ENCODE data around the gene SLC35G2. TPM values are rescaled to one million over a fixed set of nuclear protein-coding genes. Genes with fewer than 3 reads are reported as not detected.
A peak's percentile ranks its signal among the peaks of the same experiment; 100 is the strongest.

Gene SLC35G2
- total and polyA plus RNA-seq, 2 donors: 2.8 to 7.3 TPM

DNA sequence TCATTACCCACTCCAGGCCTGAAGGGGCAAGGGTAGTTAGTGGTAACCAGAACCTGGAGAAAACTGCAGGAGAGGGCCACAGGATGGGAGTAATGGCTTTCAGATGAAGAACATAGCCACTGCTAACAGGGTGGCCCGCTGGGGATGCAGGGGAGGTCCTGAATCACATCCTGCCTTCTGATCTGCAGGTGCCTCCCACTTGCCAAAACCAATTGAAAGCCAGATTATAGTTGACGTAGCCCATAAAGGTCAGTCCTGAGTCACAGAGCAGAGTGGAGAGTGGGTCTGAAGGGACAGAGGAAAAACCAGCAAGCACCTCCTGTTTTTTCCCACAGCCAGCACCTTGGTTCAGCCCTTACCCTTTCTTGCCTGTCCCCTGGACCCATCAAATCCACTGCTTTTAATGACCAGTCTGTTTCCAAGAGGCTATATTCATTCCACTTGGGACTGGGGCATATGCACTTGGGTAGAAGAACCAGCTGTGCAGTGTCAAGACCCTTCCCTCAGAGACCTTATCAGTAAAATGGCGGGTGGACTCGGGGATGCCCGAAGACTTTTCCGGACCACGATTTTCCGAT lies 646 bp upstream of the SLC35G2 start:
- Histone ChIP-seq H3K27me3 (ENCODE audit: control insufficient read depth in 2 of 2, insufficient read depth in 1 of 2, low read length in 1 of 2) (peaks cover 6 to 24% of the 10 kb centered on the region in 2 donors), H3K4me1 (ENCODE audit: control insufficient read depth in 2 of 2, insufficient read depth in 2 of 2, low read length in 2 of 2) (peaks cover 5 to 21% of the 10 kb centered on the region in 2 donors), H3K9me3 (ENCODE audit: control insufficient read depth in 2 of 2, insufficient read depth in 1 of 2, low read length in 1 of 2) (no peaks in the 10 kb centered on the region), H3K36me3 (ENCODE audit: control insufficient read depth in 2 of 2, insufficient read depth in 2 of 2, low read length in 1 of 2) (no peaks in the 10 kb centered on the region), H3K27ac (ENCODE audit: low read depth in 1 of 2, low read length in 1 of 2) (no peak overlapping the region), H3K4me3 (ENCODE audit: low read length in 2 of 2) (peak overlapping the region; percentile 59 to 61)
- 11% methylated on average over 8 of the region's 8 CpGs for WGBS
- peak in 3 of 9 donors; percentile 6 to 45 (median 23) for DNase-seq (ENCODE audit: low read depth in 6 of 9, low spot score in 9 of 9)

DNA sequence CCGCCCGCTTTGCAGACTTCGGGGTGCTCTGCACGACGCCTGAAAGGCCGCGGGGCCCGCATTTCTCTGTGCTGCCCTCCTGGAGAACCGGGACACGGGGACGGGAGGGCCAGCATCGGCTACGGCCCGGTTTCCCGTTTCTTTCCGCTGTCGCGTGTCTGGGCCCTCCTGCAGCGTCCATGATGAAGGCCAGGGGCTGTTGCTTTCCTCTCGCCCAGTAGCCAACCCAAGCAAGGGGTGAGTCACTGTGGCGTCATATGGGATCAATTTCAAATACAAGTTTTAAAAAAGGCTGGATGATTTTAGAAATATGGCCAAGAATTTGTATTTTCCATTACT lies 435 bp downstream of the SLC35G2 start:
- peak overlapping the region in 1 of 2 donors; percentile 0 for H3K27ac ChIP-seq (ENCODE audit: low read depth in 1 of 2, low read length in 1 of 2)
- under 1% methylated on average over 21 of the region's 21 CpGs for WGBS
- H3K36me3 ChIP-seq (ENCODE audit: control insufficient read depth in 2 of 2, insufficient read depth in 2 of 2, low read length in 1 of 2): no peaks in the 10 kb centered on the region
- peaks cover 5 to 21% of the 10 kb centered on the region in 2 donors for H3K4me1 ChIP-seq (ENCODE audit: control insufficient read depth in 2 of 2, insufficient read depth in 2 of 2, low read length in 2 of 2)
- H3K9me3 ChIP-seq (ENCODE audit: control insufficient read depth in 2 of 2, insufficient read depth in 1 of 2, low read length in 1 of 2): no peaks in the 10 kb centered on the region
- DNase-seq (ENCODE audit: low read depth in 6 of 9, low spot score in 9 of 9): peak in 2 of 9 donors; percentile 1 to 8
- H3K27me3 ChIP-seq (ENCODE audit: control insufficient read depth in 2 of 2, insufficient read depth in 1 of 2, low read length in 1 of 2): peaks cover 6 to 24% of the 10 kb centered on the region in 2 donors
- peak overlapping the region; percentile 59 to 61 for H3K4me3 ChIP-seq (ENCODE audit: low read length in 2 of 2)

DNA sequence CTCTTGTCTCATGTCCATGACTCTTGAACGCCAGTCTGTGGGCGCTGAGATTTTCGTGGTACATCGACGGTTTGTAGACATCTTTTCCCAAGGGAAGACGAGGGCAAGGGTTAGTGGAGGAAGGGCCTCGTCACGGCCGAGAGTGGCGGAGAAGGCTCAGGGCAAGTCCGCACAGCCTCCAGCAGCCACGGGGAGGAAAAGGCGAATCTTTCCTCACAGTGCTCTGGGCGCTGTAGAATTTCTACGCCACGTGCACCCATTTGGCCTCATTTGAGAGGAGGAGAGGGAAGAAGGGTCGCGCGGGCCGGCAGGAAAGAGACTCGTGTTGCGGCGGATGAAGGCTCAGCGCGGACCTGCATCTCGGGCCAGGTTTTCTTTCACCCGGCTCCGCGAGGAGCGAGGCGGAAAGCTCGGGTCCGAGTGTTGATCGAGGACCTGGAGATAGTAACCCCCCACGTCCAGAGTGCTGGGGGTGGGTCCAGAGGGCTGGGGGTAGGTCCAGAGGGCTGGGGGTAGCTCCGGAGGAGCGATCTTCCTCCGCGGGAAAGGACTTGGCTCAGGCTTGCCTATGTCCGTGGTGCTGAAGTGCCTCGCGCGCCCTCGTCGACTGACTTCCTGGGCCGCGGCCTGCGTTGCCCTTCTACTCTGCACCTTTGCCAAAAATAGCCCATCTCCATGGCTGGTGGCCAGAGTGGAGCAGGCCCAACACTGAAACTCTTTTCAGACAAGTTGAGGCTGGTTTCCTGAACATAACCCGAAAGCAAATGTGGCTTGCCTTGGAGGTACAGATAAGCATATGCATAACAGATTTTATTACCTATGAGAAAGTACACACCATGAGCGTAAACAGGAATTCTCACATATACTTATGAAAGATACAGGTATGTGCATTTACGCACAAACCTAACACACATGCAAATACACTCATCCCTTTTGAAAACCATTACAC lies 1.1 kb downstream of the SLC35G2 start:
- WGBS: 8% methylated on average over 51 of the region's 51 CpGs
- peak in 6 of 9 donors; percentile 18 to 66 (median 36) for DNase-seq (ENCODE audit: low read depth in 6 of 9, low spot score in 9 of 9)
- Histone ChIP-seq H3K4me3 (ENCODE audit: low read length in 2 of 2) (peak overlapping the region; percentile 59 to 61), H3K4me1 (ENCODE audit: control insufficient read depth in 2 of 2, insufficient read depth in 2 of 2, low read length in 2 of 2) (peaks cover 5 to 21% of the 10 kb centered on the region in 2 donors), H3K27ac (ENCODE audit: low read depth in 1 of 2, low read length in 1 of 2) (peak overlapping the region in 1 of 2 donors; percentile 64), H3K9me3 (ENCODE audit: control insufficient read depth in 2 of 2, insufficient read depth in 1 of 2, low read length in 1 of 2) (no peaks in the 10 kb centered on the region), H3K27me3 (ENCODE audit: control insufficient read depth in 2 of 2, insufficient read depth in 1 of 2, low read length in 1 of 2) (peaks cover 6 to 24% of the 10 kb centered on the region in 2 donors), H3K36me3 (ENCODE audit: control insufficient read depth in 2 of 2, insufficient read depth in 2 of 2, low read length in 1 of 2) (no peaks in the 10 kb centered on the region)

DNA sequence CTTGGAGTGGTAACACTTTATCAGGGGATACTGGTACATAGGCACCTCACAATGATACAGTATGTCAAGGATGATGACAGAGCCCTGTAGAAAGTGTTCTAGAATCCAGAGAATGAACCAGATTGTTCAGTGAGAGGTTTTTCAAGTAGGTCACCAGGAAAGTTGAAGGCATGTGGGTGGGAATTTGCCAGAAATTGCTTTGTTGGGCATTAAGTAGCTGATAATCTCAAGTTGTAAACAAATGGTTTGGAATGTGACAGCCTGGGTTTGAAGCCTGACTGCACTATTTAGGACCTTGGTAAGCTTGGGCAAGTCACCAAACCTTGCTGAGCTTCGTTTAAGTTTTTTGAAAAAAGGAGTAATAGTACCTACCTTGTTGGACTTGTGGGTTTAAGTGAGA lies 12.5 kb downstream of the SLC35G2 start:
- no peaks in the 10 kb centered on the region for H3K27me3 ChIP-seq (ENCODE audit: control insufficient read depth in 2 of 2, insufficient read depth in 1 of 2, low read length in 1 of 2)
- H3K36me3 ChIP-seq (ENCODE audit: control insufficient read depth in 2 of 2, insufficient read depth in 2 of 2, low read length in 1 of 2): no peaks in the 10 kb centered on the region
- no peaks in the 10 kb centered on the region for H3K4me1 ChIP-seq (ENCODE audit: control insufficient read depth in 2 of 2, insufficient read depth in 2 of 2, low read length in 2 of 2)
- no peak for DNase-seq (ENCODE audit: low read depth in 6 of 9, low spot score in 9 of 9)
- 96% methylated on average over 1 of the region's 1 CpG for WGBS
- H3K4me3 ChIP-seq (ENCODE audit: low read length in 2 of 2): no peak overlapping the region
- no peak overlapping the region for H3K27ac ChIP-seq (ENCODE audit: low read depth in 1 of 2, low read length in 1 of 2)
- H3K9me3 ChIP-seq (ENCODE audit: control insufficient read depth in 2 of 2, insufficient read depth in 1 of 2, low read length in 1 of 2): no peaks in the 10 kb centered on the region

DNA sequence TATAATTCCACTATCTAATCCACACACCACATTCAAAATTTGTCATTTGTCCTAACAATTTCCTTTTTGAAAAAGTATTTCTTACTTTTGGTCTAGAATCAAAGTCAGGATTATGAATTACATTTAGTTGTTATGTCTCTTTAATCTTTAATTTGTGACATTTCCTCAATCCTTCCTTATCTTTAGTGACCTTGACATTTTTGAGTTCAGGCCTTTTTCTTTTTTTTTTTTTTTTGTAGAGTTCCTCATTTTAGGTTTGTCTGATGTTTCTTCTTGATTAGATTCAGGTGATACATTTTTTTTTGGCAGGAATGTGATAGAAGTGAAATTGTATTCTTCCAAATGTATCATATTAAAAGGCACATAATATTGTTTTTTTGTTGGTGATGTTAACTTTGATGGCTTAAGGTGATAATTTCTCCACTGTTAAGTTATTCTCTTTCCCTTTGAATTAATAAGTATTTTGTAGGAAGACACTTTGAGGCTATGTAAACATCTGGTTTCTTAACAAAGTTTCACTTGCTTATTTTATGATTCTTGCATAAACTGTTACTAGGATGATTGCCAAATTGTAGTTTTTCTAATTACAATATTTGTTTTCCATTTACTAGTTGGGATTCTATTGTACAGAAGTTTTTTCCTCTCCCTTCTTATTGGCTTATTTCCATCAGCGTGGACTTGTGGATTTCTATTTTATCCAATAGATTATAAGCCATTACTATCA lies 16.3 kb downstream of the SLC35G2 start:
- 96% methylated on average over 1 of the region's 1 CpG for WGBS
- Histone ChIP-seq H3K9me3 (ENCODE audit: control insufficient read depth in 2 of 2, insufficient read depth in 1 of 2, low read length in 1 of 2) (no peaks in the 10 kb centered on the region), H3K36me3 (ENCODE audit: control insufficient read depth in 2 of 2, insufficient read depth in 2 of 2, low read length in 1 of 2) (no peaks in the 10 kb centered on the region), H3K4me3 (ENCODE audit: low read length in 2 of 2) (no peak overlapping the region), H3K27ac (ENCODE audit: low read depth in 1 of 2, low read length in 1 of 2) (no peak overlapping the region), H3K27me3 (ENCODE audit: control insufficient read depth in 2 of 2, insufficient read depth in 1 of 2, low read length in 1 of 2) (no peaks in the 10 kb centered on the region), H3K4me1 (ENCODE audit: control insufficient read depth in 2 of 2, insufficient read depth in 2 of 2, low read length in 2 of 2) (peaks cover 0 to 9% of the 10 kb centered on the region in 2 donors)
- DNase-seq (ENCODE audit: low read depth in 6 of 9, low spot score in 9 of 9): no peak

DNA sequence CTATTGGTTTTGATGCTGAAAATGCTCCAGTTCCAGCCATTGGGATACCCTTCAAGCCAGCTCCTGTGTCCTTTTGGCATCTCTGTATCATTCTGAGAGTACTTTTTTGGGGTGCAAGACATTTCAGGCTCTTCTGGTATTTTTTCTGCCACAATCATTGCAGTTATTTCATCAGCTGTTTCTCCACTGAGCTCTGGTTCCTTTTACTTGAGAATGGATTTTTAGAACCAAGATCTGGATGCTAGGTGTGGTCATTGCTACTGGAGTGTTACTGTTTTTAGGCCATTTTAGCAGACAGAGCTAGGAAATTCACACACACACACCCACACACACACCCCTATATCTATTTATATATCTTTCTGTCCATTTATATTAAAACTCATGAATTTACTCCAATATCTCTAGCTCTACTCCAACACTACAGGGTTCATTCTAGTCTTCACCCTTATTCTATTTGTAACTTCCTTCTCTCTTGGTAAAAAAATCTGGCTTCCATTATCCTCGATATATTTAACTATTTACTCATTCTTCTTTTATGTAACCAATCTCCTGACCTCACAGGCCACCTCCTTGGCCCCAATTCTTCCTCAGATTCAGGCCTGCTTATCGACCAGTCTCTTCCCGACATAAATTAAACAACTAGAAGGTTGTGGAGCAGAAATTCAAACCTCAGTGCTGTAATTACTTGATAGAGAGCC lies 17.0 kb downstream of the SLC35G2 start:
- H3K27ac ChIP-seq (ENCODE audit: low read depth in 1 of 2, low read length in 1 of 2): no peak overlapping the region
- peaks cover 0 to under 1% of the 10 kb centered on the region in 2 donors for H3K36me3 ChIP-seq (ENCODE audit: control insufficient read depth in 2 of 2, insufficient read depth in 2 of 2, low read length in 1 of 2)
- WGBS: 53% methylated on average over 3 of the region's 3 CpGs
- peaks cover 0 to 9% of the 10 kb centered on the region in 2 donors for H3K4me1 ChIP-seq (ENCODE audit: control insufficient read depth in 2 of 2, insufficient read depth in 2 of 2, low read length in 2 of 2)
- DNase-seq (ENCODE audit: low read depth in 6 of 9, low spot score in 9 of 9): no peak
- H3K4me3 ChIP-seq (ENCODE audit: low read length in 2 of 2): no peak overlapping the region
- H3K9me3 ChIP-seq (ENCODE audit: control insufficient read depth in 2 of 2, insufficient read depth in 1 of 2, low read length in 1 of 2): no peaks in the 10 kb centered on the region
- no peaks in the 10 kb centered on the region for H3K27me3 ChIP-seq (ENCODE audit: control insufficient read depth in 2 of 2, insufficient read depth in 1 of 2, low read length in 1 of 2)

DNA sequence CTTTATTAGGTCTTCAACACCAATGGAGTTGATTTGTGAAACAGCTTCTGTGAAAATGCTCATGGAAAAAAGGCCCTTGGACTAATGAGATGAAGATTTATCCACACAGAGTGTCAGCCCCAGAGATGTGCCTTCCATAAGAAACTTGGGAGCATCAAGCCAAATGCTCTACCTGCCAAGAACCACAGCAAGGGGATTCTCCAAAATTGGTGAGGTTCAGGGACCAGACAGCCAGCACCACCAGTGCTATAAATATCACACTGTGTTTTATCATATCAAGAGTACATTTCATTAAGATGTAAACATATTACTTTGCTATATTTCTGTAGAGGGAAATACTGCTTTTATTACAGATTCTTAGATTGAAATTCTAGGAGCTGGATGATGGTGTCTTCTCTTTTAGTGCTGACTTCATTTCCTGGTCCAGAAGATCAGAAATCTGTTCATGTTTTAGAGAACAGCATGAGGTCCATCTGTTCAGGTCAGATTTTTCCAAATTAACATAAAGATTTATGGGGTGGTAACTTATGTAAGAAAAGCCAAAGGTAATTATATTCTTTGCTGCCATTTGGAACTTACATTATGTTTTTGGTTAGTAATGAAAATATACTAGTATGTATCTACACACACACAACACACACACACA lies 17.7 kb downstream of the SLC35G2 start:
- no peak for DNase-seq (ENCODE audit: low read depth in 6 of 9, low spot score in 9 of 9)
- H3K4me3 ChIP-seq (ENCODE audit: low read length in 2 of 2): no peak overlapping the region
- H3K27me3 ChIP-seq (ENCODE audit: control insufficient read depth in 2 of 2, insufficient read depth in 1 of 2, low read length in 1 of 2): no peaks in the 10 kb centered on the region
- peaks cover 0 to 4% of the 10 kb centered on the region in 2 donors for H3K36me3 ChIP-seq (ENCODE audit: control insufficient read depth in 2 of 2, insufficient read depth in 2 of 2, low read length in 1 of 2)
- H3K4me1 ChIP-seq (ENCODE audit: control insufficient read depth in 2 of 2, insufficient read depth in 2 of 2, low read length in 2 of 2): peaks cover 0 to 9% of the 10 kb centered on the region in 2 donors
- H3K27ac ChIP-seq (ENCODE audit: low read depth in 1 of 2, low read length in 1 of 2): no peak overlapping the region
- no peaks in the 10 kb centered on the region for H3K9me3 ChIP-seq (ENCODE audit: control insufficient read depth in 2 of 2, insufficient read depth in 1 of 2, low read length in 1 of 2)
